Measurements from ENCODE around the gene HOXD13. TPM values are rescaled to one million over a fixed set of nuclear protein-coding genes. Genes with fewer than 3 reads are reported as not detected.

HOXD13 gene
- total RNA-seq, 2 experiments from 2014 or later, result not detected

- Mint-ChIP-seq H3K36me3 (ENCODE audit: low read depth) (peaks cover 14% of the 10 kb centered on the region), H3K9me3 (peaks cover 16% of the 10 kb centered on the region), H3K27ac (no peak overlapping the region), H3K4me1 (ENCODE audit: low read depth) (peaks cover 13% of the 10 kb centered on the region), H3K4me3 (no peak overlapping the region), H3K27me3 (peaks cover 95% of the 10 kb centered on the region)
- intact Hi-C loops (cut with DNase I, micrococcal nuclease), result loop anchor here (5.0 kb wide), 2 partner anchors 37 to 1758 kb away; no protein-coding TSS in a partner anchor
- ChIA-PET POLR2A (no interaction called here), CTCF (no interaction called here)
- Histone ChIP-seq H3K4me3 (ENCODE audit: low read length) (no peak overlapping the region), H3K36me3 (ENCODE audit: insufficient read depth, low read length) (no peaks in the 10 kb centered on the region), H3K27me3 (ENCODE audit: control insufficient read depth in 1 of 2, insufficient read depth in 2 of 2, low read length in 2 of 2) (peaks cover 88 to 95% of the 10 kb centered on the region in 2 experiments), H3K4me1 (ENCODE audit: insufficient read depth, low read length) (peaks cover 15% of the 10 kb centered on the region), H3K27ac (ENCODE audit: low read depth in 1 of 2, low read length in 2 of 2) (no peak overlapping the region), H3K9me3 (ENCODE audit: control insufficient read depth in 1 of 2, insufficient read depth in 1 of 2, low read length in 2 of 2) (peaks cover 33 to 40% of the 10 kb centered on the region in 2 experiments)
- no peak for TF ChIP-seq CTCF (IDR thresholded peaks at IDR 0.05)
- ATAC-seq (ENCODE audit: poor library complexity) (no peak), DNase-seq (no peak)
Observed at GRCh38 chr2:176074919-176075425, 17.5 kb upstream of the HOXD13 start.

DNA sequence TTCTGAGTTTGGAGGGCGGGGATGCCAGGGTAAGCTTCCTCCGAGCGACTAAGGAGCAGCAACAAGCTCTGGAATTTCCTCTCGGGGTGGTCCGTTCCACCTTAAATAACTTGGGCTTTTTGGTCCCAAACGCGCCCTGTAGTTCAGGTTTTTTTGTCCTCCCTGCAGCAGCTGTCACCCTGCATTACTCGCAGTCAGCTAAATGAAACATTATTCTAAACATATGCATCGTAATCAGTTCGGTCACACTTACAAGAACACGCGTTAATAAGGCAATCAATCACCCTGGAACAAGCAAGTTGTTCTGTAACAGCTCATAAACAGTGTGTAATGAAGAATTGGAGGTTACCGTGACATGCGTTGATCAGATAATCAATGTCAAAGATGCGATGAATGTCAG, 17.0 kb upstream of the HOXD13 start:
- Mint-ChIP-seq H3K27ac (no peak overlapping the region), H3K9me3 (peaks cover 16% of the 10 kb centered on the region), H3K4me3 (no peak overlapping the region), H3K36me3 (ENCODE audit: low read depth) (peaks cover 14% of the 10 kb centered on the region), H3K27me3 (peaks cover 90% of the 10 kb centered on the region), H3K4me1 (ENCODE audit: low read depth) (peaks cover 13% of the 10 kb centered on the region)
- peaks cover 84 to 92% of the 10 kb centered on the region in 2 experiments for H3K27me3 ChIP-seq (ENCODE audit: control insufficient read depth in 1 of 2, insufficient read depth in 2 of 2, low read length in 2 of 2)
- H3K4me3 ChIP-seq (ENCODE audit: low read length), result no peak overlapping the region
- ATAC-seq (ENCODE audit: poor library complexity) (no peak), DNase-seq (no peak)
- POLR2A ChIA-PET, result no interaction called here
- no peak overlapping the region for H3K27ac ChIP-seq (ENCODE audit: low read depth in 1 of 2, low read length in 2 of 2)
- no peak for TF ChIP-seq CTCF (IDR thresholded peaks at IDR 0.05)
- peaks cover 16% of the 10 kb centered on the region for H3K4me1 ChIP-seq (ENCODE audit: insufficient read depth, low read length)
- CTCF ChIA-PET, result no interaction called here
- peaks cover 37 to 41% of the 10 kb centered on the region in 2 experiments for H3K9me3 ChIP-seq (ENCODE audit: control insufficient read depth in 1 of 2, insufficient read depth in 1 of 2, low read length in 2 of 2)
- no peaks in the 10 kb centered on the region for H3K36me3 ChIP-seq (ENCODE audit: insufficient read depth, low read length)
- intact Hi-C loops (cut with DNase I, micrococcal nuclease), result loop anchor here in 1 of 2 experiments (5.0 kb wide), 1 partner anchor 37 kb away; no protein-coding TSS in a partner anchor

- Histone ChIP-seq H3K9me3 (ENCODE audit: control insufficient read depth in 1 of 2, insufficient read depth in 1 of 2, low read length in 2 of 2) (peaks cover 41 to 47% of the 10 kb centered on the region in 2 experiments), H3K27me3 (ENCODE audit: control insufficient read depth in 1 of 2, insufficient read depth in 2 of 2, low read length in 2 of 2) (peaks cover 84 to 92% of the 10 kb centered on the region in 2 experiments), H3K36me3 (ENCODE audit: insufficient read depth, low read length) (no peaks in the 10 kb centered on the region), H3K4me3 (ENCODE audit: low read length) (no peak overlapping the region), H3K4me1 (ENCODE audit: insufficient read depth, low read length) (peaks cover 22% of the 10 kb centered on the region), H3K27ac (ENCODE audit: low read depth in 1 of 2, low read length in 2 of 2) (no peak overlapping the region)
- ChIA-PET CTCF (no interaction called here), POLR2A (no interaction called here)
- DNase-seq (no peak), ATAC-seq (ENCODE audit: poor library complexity) (no peak)
- Mint-ChIP-seq H3K4me3 (no peak overlapping the region), H3K9me3 (peaks cover 16% of the 10 kb centered on the region), H3K36me3 (ENCODE audit: low read depth) (peaks cover 20% of the 10 kb centered on the region), H3K4me1 (ENCODE audit: low read depth) (peaks cover 15% of the 10 kb centered on the region), H3K27ac (no peak overlapping the region), H3K27me3 (peaks cover 88% of the 10 kb centered on the region)
- intact Hi-C loops (cut with DNase I, micrococcal nuclease), result loop anchor here in 1 of 2 experiments (5.0 kb wide), 1 partner anchor 36 kb away; no protein-coding TSS in a partner anchor
- no peak for TF ChIP-seq CTCF (IDR thresholded peaks at IDR 0.05)
Observed at GRCh38 chr2:176076063-176076462, 16.5 kb upstream of the HOXD13 start.

All from CD4-positive, alpha-beta T cell (primary cell).